ENCODE results near the gene AUNIP.

Gene AUNIP

GRCh38 chr1:25889470-25889869 is 30.2 kb upstream of the AUNIP start:
- no peak for DNase-seq (ENCODE audit: extremely low read depth in 1 of 2, low read depth in 1 of 2)

GRCh38 chr1:25888426-25888987 is 29.2 kb upstream of the AUNIP start:
- DNase-seq (ENCODE audit: extremely low read depth in 1 of 2, low read depth in 1 of 2): no peak

- no peak for DNase-seq (ENCODE audit: extremely low read depth in 1 of 2, low read depth in 1 of 2)
These were observed 26.3 kb upstream of the AUNIP start for GRCh38 chr1:25885602-25886001.

GRCh38 chr1:25881266-25881665 is 22.0 kb upstream of the AUNIP start:
- DNase-seq (ENCODE audit: extremely low read depth in 1 of 2, low read depth in 1 of 2): no peak

GRCh38 chr1:25880518-25880917 is 21.3 kb upstream of the AUNIP start:
- no peak for DNase-seq (ENCODE audit: extremely low read depth in 1 of 2, low read depth in 1 of 2)

GRCh38 chr1:25879675-25880074 is 20.4 kb upstream of the AUNIP start:
- no peak for DNase-seq (ENCODE audit: extremely low read depth in 1 of 2, low read depth in 1 of 2)

GRCh38 chr1:25878690-25879089 is 19.4 kb upstream of the AUNIP start:
- no peak for DNase-seq (ENCODE audit: extremely low read depth in 1 of 2, low read depth in 1 of 2)

GRCh38 chr1:25877155-25877554 is 17.9 kb upstream of the AUNIP start:
- DNase-seq (ENCODE audit: extremely low read depth in 1 of 2, low read depth in 1 of 2): no peak

GRCh38 chr1:25876693-25877077 is 17.4 kb upstream of the AUNIP start:
- no peak for DNase-seq (ENCODE audit: extremely low read depth in 1 of 2, low read depth in 1 of 2)

- peak in 1 of 2 donors; percentile 14 for DNase-seq (ENCODE audit: extremely low read depth in 1 of 2, low read depth in 1 of 2)
These were observed 16.8 kb upstream of the AUNIP start for GRCh38 chr1:25875856-25876692.

- DNase-seq (ENCODE audit: extremely low read depth in 1 of 2, low read depth in 1 of 2): peak; percentile 38 to 42
These were observed 16.0 kb upstream of the AUNIP start, which contains the start of gene PAQR7 for GRCh38 chr1:25875154-25875855. Gene PAQR7 (minus strand): TSS chr1:25875708. CDS start chr1:25863839, 11,869 bp downstream.

- no peak for DNase-seq (ENCODE audit: extremely low read depth in 1 of 2, low read depth in 1 of 2)
These were observed 15.4 kb upstream of the AUNIP start for GRCh38 chr1:25874635-25875153.

- DNase-seq (ENCODE audit: extremely low read depth in 1 of 2, low read depth in 1 of 2): no peak
These were observed 15.0 kb upstream of the AUNIP start for GRCh38 chr1:25874209-25874608.

GRCh38 chr1:25873120-25873519 is 13.9 kb upstream of the AUNIP start:
- DNase-seq (ENCODE audit: extremely low read depth in 1 of 2, low read depth in 1 of 2): no peak

GRCh38 chr1:25872713-25873112 is 13.5 kb upstream of the AUNIP start:
- DNase-seq (ENCODE audit: extremely low read depth in 1 of 2, low read depth in 1 of 2): no peak

GRCh38 chr1:25871704-25872494 is 12.6 kb upstream of the AUNIP start:
- no peak for DNase-seq (ENCODE audit: extremely low read depth in 1 of 2, low read depth in 1 of 2)

- DNase-seq (ENCODE audit: extremely low read depth in 1 of 2, low read depth in 1 of 2): no peak
These were observed 11.9 kb upstream of the AUNIP start for GRCh38 chr1:25871086-25871703.

GRCh38 chr1:25870614-25871013 is 11.4 kb upstream of the AUNIP start:
- no peak for DNase-seq (ENCODE audit: extremely low read depth in 1 of 2, low read depth in 1 of 2)

GRCh38 chr1:25869909-25870606 is 10.8 kb upstream of the AUNIP start:
- DNase-seq (ENCODE audit: extremely low read depth in 1 of 2, low read depth in 1 of 2): no peak

Measured in stimulated activated CD8-positive, alpha-beta memory T cell treated with anti-CD3 and anti-CD28 coated beads, Interleukin-7, amount 100 ng/mL, for 48 hours (primary cell).